ENCODE data around the gene LGR4.

- TF ChIP-seq CTCF (IDR thresholded peaks at IDR 0.05), result no peak
- no peak for TF ChIP-seq ZFX (IDR thresholded peaks at IDR 0.05; ENCODE audit: borderline replicate concordance)
Observed at GRCh38 chr11:27331981-27332380, 140.6 kb downstream of the LGR4 start.

All from 22Rv1 (cell line).